ENCODE data around the gene SLC19A1. TPM values are rescaled to one million over a fixed set of nuclear protein-coding genes. Genes with fewer than 3 reads are reported as not detected.

The SLC19A1 gene
- total RNA-seq, 4 donors from 2014 or later = 3.3 to 27.9 (median 11.4) TPM

GRCh38 chr21:45545236-45545570 lies 3.0 kb upstream of the SLC19A1 start:
- TF ChIP-seq CTCF (IDR thresholded peaks at IDR 0.05) (no peak), EP300 (IDR thresholded peaks at IDR 0.05) (no peak), POLR2A (IDR thresholded peaks at IDR 0.05) (no peak)
- H3K9me3 ChIP-seq = no peaks in the 10 kb centered on the region
- 85 to 97% methylated on average over 5 to 6 of the region's 6 CpGs for WGBS, 2 donors
- no peak overlapping the region for H3K27ac ChIP-seq
- no peaks in the 10 kb centered on the region for H3K36me3 ChIP-seq
- H3K4me3 ChIP-seq = no peak overlapping the region
- no peaks in the 10 kb centered on the region for H3K27me3 ChIP-seq
- peaks cover 0 to 17% (median 10%) of the 10 kb centered on the region in 4 donors for H3K4me1 ChIP-seq
- no peak for DNase-seq (ENCODE audit: low spot score in 2 of 2)

DNA sequence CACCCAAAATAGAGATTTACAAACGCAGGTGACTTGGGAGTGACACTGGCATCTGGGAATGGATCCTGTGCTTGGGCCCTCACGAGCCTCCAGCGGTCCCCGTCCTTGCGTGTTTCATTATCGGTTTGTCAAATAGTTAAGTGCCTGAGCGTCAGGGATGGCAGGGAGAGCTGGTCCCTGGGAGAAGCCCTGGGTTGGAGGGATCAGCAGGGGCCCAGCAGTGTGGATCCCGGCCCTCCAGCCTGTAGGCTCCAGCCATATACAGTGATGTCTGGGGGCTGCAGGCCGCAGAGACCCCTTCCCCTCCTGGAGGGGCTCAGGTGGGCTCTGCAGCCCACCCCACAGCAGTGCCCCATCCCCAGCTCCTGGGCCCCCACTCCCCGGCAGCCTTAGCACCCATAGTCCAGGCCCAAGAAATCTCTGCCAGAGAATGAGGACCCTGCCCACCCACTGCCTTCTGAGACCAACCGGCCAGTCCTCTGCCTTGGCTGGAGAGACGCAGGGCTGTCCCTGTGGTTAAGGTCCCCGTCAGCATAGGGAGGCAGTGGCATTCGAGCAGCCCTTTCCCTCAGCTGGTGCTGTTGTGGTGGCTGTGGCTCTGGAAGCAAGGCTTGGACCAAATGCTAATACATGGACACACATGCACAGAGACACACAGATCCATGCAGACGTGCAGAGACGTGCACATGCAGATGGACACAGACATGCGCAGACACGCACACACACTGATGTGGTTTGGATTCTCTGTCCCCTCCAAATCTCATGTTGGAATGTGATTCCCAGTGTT lies 2.4 kb upstream of the SLC19A1 start:
- WGBS, 2 donors = 89 to 91% methylated on average over 14 to 18 of the region's 18 CpGs
- no peaks in the 10 kb centered on the region for H3K36me3 ChIP-seq
- peaks cover 0 to 17% (median 10%) of the 10 kb centered on the region in 4 donors for H3K4me1 ChIP-seq
- H3K9me3 ChIP-seq = no peaks in the 10 kb centered on the region
- no peak for DNase-seq (ENCODE audit: low spot score in 2 of 2)
- H3K27ac ChIP-seq = no peak overlapping the region
- no peak overlapping the region for H3K4me3 ChIP-seq
- H3K27me3 ChIP-seq = no peaks in the 10 kb centered on the region
- TF ChIP-seq CTCF (IDR thresholded peaks at IDR 0.05) = no peak
- no peak for TF ChIP-seq POLR2A (IDR thresholded peaks at IDR 0.05)
- TF ChIP-seq EP300 (IDR thresholded peaks at IDR 0.05) = no peak

DNA sequence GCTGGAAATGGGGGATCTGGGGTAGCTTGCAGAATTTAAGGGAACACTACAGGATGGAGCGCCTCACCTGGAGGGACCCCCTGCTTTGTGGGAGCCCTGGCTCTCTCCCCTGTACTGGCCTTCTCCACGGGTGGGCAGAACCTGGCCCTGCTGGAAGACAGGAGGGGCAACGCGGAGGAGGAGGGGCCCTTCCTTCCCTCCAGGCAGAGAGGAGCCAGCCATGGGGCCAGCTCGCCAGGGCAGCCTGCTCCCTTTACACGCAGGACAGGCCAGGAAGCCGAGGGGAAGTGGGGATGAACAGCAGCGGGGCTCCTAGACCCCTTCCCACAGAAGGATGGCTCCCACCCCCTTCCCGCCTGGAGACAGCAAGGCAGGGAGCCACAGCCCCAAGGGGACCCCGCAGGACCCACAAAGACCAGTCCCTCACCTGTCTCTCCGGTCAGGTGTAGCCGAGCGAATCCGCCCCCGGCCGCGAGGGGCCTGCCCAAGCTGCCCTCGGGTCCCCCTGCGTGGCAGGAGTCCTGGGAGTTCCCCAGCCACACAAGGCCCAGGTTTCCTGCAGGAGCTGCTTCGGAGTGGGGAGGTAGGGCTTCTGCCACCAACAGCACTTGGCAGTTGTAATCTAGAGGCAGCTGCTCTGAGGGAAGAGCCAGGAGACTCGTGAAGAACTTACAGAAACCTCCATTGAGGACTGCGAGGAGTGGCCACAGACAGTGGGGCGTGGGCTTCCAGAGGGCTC lies 1.6 kb upstream of the SLC19A1 start:
- 83 to 84% methylated on average over 20 to 22 of the region's 23 CpGs for WGBS, 2 donors
- no peaks in the 10 kb centered on the region for H3K36me3 ChIP-seq
- peaks cover 0 to 17% (median 10%) of the 10 kb centered on the region in 4 donors for H3K4me1 ChIP-seq
- no peaks in the 10 kb centered on the region for H3K9me3 ChIP-seq
- no peak for TF ChIP-seq EP300 (IDR thresholded peaks at IDR 0.05)
- no peak for TF ChIP-seq CTCF (IDR thresholded peaks at IDR 0.05)
- TF ChIP-seq POLR2A (IDR thresholded peaks at IDR 0.05) = no peak
- no peak overlapping the region for H3K27ac ChIP-seq
- H3K27me3 ChIP-seq = no peaks in the 10 kb centered on the region
- H3K4me3 ChIP-seq = no peak overlapping the region
- DNase-seq (ENCODE audit: low spot score in 2 of 2) = no peak

GRCh38 chr21:45543371-45543709 lies 1.1 kb upstream of the SLC19A1 start:
- DNase-seq (ENCODE audit: low spot score in 2 of 2) = no peak

More at GRCh38 chr21:45543371-45543709, 1.1 kb upstream of the SLC19A1 start:
- Histone ChIP-seq H3K36me3 (no peaks in the 10 kb centered on the region), H3K4me3 (no peak overlapping the region), H3K27me3 (no peaks in the 10 kb centered on the region), H3K9me3 (no peaks in the 10 kb centered on the region), H3K27ac (peak overlapping the region in 1 of 4 donors; percentile 85), H3K4me1 (peaks cover 0 to 17% (median 10%) of the 10 kb centered on the region in 4 donors)
- 83 to 87% methylated on average over 11 of the region's 11 CpGs for WGBS, 2 donors
- TF ChIP-seq CTCF (IDR thresholded peaks at IDR 0.05) (no peak), POLR2A (IDR thresholded peaks at IDR 0.05) (no peak), EP300 (IDR thresholded peaks at IDR 0.05) (no peak)

Measured in tibial nerve (tissue), 4 donors.